SK-N-SH (cell line): ENCODE data around the gene CHST6. TPM values are rescaled to one million over a fixed set of nuclear protein-coding genes. Genes with fewer than 3 reads are reported as not detected.

ENCODE experiments used
- CTCF ChIA-PET: fragments of 300-600, 350-600 bp; formaldehyde crosslinking; extraction: SDS; loops from one replicate; lab custom pipeline; 2021; lab: Yijun Ruan, JAX
- POLR2A ChIA-PET: fragments of 350-600 bp; sonication (Branson Sonifier 250); formaldehyde crosslinking; extraction: SDS; loops from one replicate; lab custom pipeline; 2020; ENCODE audit warnings: antibody characterized with exemption, inconsistent platforms; lab: Yijun Ruan, JAX
- DNase-seq: peaks from one replicate; pipeline ENCODE4 v3.0.0; 2012
- H2AFZ ChIP-seq: fragments of 200-600 bp; sonication (generic); 2 replicates; pipeline ENCODE4 v1.8.1; 2016; ENCODE audit warnings: antibody characterized with exemption, mild to moderate bottlenecking, low read depth
- H3F3A ChIP-seq: fragments of 200-600 bp; sonication (generic); replicated peaks from 2 replicates; pipeline ENCODE3; 2016; ENCODE audit warnings: antibody characterized with exemption, mild to moderate bottlenecking; ENCODE audit not compliant: insufficient read depth
- H3K27ac ChIP-seq, 2 experiments: fragments of 200-500 bp in 1 of 2; fragments of 200-600 bp in 1 of 2; sonication (Bioruptor generic) in 1 of 2; sonication (generic), shearing (Covaris generic) in 1 of 2; 2 replicates each; pipeline versions ENCODE4 v1.5.1 to v1.6.1; 2014 to 2016; ENCODE audit warnings: low read depth in 2 of 2, inconsistent platforms in 1 of 2, low read length in 1 of 2, mild to moderate bottlenecking in 1 of 2, mixed read lengths in 1 of 2
- H3K27me3 ChIP-seq: fragments of 200-600 bp; sonication (generic), shearing (Covaris generic); 2 replicates; pipeline ENCODE4 v1.6.1; 2016; ENCODE audit warnings: mixed run types; ENCODE audit not compliant: insufficient read depth
- H3K36me3 ChIP-seq, 2 experiments: fragments of 200-500 bp in 1 of 2; fragments of 200-600 bp in 1 of 2; sonication (Bioruptor generic) in 1 of 2; sonication (generic) in 1 of 2; replicated peaks in 1 of 2; 2 replicates each; pipeline versions ENCODE3 to v1.5.1; 2014 to 2016; ENCODE audit warnings: low read length in 1 of 2, mild to moderate bottlenecking in 1 of 2; ENCODE audit not compliant: insufficient read depth in 2 of 2, control insufficient read depth in 1 of 2
- H3K4me1 ChIP-seq, 2 experiments: fragments of 200-500 bp in 1 of 2; fragments of 200-600 bp in 1 of 2; sonication (Bioruptor generic) in 1 of 2; sonication (generic), shearing (Covaris generic) in 1 of 2; 2 replicates each; pipeline versions ENCODE4 v1.5.1 to v1.6.1; 2014 to 2016; ENCODE audit warnings: low read depth in 1 of 2, low read length in 1 of 2, mixed run types in 1 of 2; ENCODE audit not compliant: insufficient read depth in 2 of 2, control insufficient read depth in 1 of 2
- H3K4me2 ChIP-seq: fragments of 200-600 bp; sonication (generic), shearing (Covaris generic); 2 replicates; pipeline ENCODE4 v1.6.1; 2017; ENCODE audit warnings: mixed run types
- H3K4me3 ChIP-seq, 2 experiments: fragments of 200-500 bp in 1 of 2; fragments of 200-600 bp in 1 of 2; sonication (Bioruptor generic) in 1 of 2; sonication (generic), shearing (Covaris generic) in 1 of 2; 2 replicates each; pipeline versions ENCODE4 v1.5.1 to v1.8.1; 2014 to 2016; ENCODE audit warnings: low read depth in 2 of 2, inconsistent platforms in 1 of 2, low read length in 1 of 2, mild to moderate bottlenecking in 1 of 2, mixed read lengths in 1 of 2, moderate library complexity in 1 of 2
- H3K79me2 ChIP-seq: fragments of 200-600 bp; sonication (generic); 2 replicates; pipeline ENCODE4 v1.8.1; 2017; ENCODE audit warnings: mild to moderate bottlenecking; ENCODE audit not compliant: insufficient read depth
- H3K9ac ChIP-seq: fragments of 200-600 bp; sonication (generic); 2 replicates; pipeline ENCODE4 v1.6.1; 2017; ENCODE audit warnings: mixed run types
- H3K9me2 ChIP-seq: fragments of 200-600 bp; sonication (generic); 2 replicates; pipeline ENCODE4 v1.6.1; 2017; ENCODE audit warnings: mixed run types
- H3K9me3 ChIP-seq: fragments of 200-600 bp; sonication (generic); 2 replicates; pipeline ENCODE4 v1.6.1; 2017; ENCODE audit warnings: mixed run types, mild to moderate bottlenecking, moderate library complexity
- H4K20me1 ChIP-seq: fragments of 200-600 bp; sonication (generic); 2 replicates; pipeline ENCODE4 v1.6.1; 2017; ENCODE audit warnings: mild to moderate bottlenecking, mixed run types; ENCODE audit not compliant: insufficient read depth
- CHD2 ChIP-seq: fragments of 150-350 bp; IDR thresholded peaks from 2 replicates; pipeline ENCODE4 v1.6.1; 2018; ENCODE audit warnings: low read length; ENCODE audit not compliant: partially characterized antibody
- GABPA ChIP-seq: IDR thresholded peaks from 2 replicates; pipeline ENCODE4 v1.4.0; 2012; ENCODE audit warnings: low read depth, mild to moderate bottlenecking
- JUND ChIP-seq: IDR thresholded peaks from 2 replicates; pipeline ENCODE4 v1.4.0; 2012
- POLR2AphosphoS5 ChIP-seq: IDR thresholded peaks from 2 replicates; pipeline ENCODE4 v1.6.1; 2012; ENCODE audit warnings: low read depth, low read length
- RFX5 ChIP-seq: IDR thresholded peaks from 2 replicates; pipeline ENCODE4 v1.6.1; 2012; ENCODE audit warnings: mild to moderate bottlenecking, improper control_type of control experiment, low read length
- RXRA ChIP-seq: IDR thresholded peaks from 2 replicates; pipeline ENCODE4 v1.4.0; 2012; ENCODE audit warnings: low read depth, mild to moderate bottlenecking, borderline replicate concordance
- TAF1 ChIP-seq: IDR thresholded peaks from 2 replicates; pipeline ENCODE4 v1.6.1; 2012; ENCODE audit warnings: low read depth, mild to moderate bottlenecking, low read length, moderate library complexity, borderline replicate concordance
- TCF12 ChIP-seq: IDR thresholded peaks from 2 replicates; pipeline ENCODE4 v1.4.0; 2012
- WGBS: methylation state at CpG from one replicate; pipeline ENCODE4 v1.1.6; 2017; ENCODE audit warnings: low lambda C conversion rate; 5-methylcytosine and 5-hydroxymethylcytosine counted together
- polyA plus RNA-seq, 3 experiments: library from polyadenylated mRNA; depleted of rRNA; stranded (reverse); fragments of >200 nt; gene quantifications; 2 replicates each; pipeline ENCODE4 v1.2.3, GENCODE V29; 2012
- TF ChIP-seq, protein P1 (sequence below): IDR thresholded peaks from 2 replicates; pipeline ENCODE4 v1.4.0; 2012; ENCODE audit warnings: low read depth, borderline replicate concordance
- TF ChIP-seq, protein P2 (sequence below): fragments of 150-350 bp; IDR thresholded peaks from 2 replicates; pipeline ENCODE4 v1.6.1; 2016; ENCODE audit warnings: mild to moderate bottlenecking, low read depth, low read length
- TF ChIP-seq, protein P3 (sequence below): IDR thresholded peaks from 2 replicates; pipeline ENCODE4 v1.4.0; 2012; ENCODE audit warnings: low read depth

The CHST6 gene
- polyA plus RNA-seq, 1 of the 3 experiments (the other 2 are of a cell fraction), result 0.30 TPM

DNA sequence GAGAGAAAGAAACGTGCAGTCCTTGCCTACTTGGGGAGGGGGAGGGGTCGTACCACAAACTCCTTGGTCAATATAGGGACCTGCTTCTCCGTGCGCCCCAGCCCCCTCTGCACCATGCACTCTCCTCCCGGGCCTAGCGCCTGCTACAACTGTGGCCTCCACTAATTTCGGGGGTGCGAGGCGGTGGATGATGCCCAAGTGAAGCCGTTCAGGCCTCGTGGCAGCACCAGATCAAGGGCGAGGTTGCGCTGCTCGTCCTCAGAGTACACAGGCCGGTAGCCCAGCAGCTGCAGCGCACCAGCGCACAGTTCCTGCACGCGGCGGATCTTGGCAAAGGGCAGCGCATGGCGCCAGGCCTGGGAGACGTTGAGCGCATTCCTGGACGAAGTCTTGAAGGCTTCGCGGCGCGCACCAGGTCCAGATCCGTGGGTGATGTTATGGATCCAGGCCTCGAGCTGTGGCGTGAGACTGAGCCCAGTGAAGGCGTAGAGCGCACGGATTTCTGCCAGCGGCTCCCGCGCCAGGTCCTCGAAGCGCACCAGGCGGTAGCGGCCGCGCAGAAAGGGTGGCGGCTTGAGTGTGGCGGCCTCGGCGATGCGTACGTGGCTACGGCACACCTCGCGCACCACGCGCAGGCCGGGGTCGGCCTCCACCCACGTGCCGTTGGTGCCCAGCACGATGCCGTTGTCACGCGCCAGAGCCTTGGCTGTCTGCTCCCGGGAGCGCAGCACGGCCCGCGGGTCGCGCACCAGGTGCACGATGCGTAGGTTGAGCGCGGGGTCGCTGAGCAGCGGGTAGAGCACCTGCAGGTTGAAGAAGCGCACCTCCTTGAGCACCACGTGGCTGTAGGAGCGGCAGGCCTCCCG, 16.5 kb downstream of the CHST6 start:
- H3K9ac ChIP-seq, result no peak overlapping the region
- no peaks in the 10 kb centered on the region for H3F3A ChIP-seq
- WGBS, result 92% methylated on average over 53 of the region's 80 CpGs
- H3K27me3 ChIP-seq, result no peaks in the 10 kb centered on the region
- H3K4me1 ChIP-seq, result peaks cover 0 to 3% of the 10 kb centered on the region in 2 experiments; a peak in 1 of 4 replicates
- TF ChIP-seq, protein P1, sequence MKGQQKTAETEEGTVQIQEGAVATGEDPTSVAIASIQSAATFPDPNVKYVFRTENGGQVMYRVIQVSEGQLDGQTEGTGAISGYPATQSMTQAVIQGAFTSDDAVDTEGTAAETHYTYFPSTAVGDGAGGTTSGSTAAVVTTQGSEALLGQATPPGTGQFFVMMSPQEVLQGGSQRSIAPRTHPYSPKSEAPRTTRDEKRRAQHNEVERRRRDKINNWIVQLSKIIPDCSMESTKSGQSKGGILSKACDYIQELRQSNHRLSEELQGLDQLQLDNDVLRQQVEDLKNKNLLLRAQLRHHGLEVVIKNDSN, result no peak
- TF ChIP-seq TAF1 (no peak), RFX5 (no peak)
- TF ChIP-seq, protein P2, sequence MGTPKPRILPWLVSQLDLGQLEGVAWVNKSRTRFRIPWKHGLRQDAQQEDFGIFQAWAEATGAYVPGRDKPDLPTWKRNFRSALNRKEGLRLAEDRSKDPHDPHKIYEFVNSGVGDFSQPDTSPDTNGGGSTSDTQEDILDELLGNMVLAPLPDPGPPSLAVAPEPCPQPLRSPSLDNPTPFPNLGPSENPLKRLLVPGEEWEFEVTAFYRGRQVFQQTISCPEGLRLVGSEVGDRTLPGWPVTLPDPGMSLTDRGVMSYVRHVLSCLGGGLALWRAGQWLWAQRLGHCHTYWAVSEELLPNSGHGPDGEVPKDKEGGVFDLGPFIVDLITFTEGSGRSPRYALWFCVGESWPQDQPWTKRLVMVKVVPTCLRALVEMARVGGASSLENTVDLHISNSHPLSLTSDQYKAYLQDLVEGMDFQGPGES, result no peak
- TF ChIP-seq, all 33 proteins: peak for 0
- no peak for DNase-seq
- Histone ChIP-seq H3K36me3 (no peaks in the 10 kb centered on the region), H4K20me1 (no peaks in the 10 kb centered on the region), H3K9me3 (no peaks in the 10 kb centered on the region), H3K4me2 (no peak overlapping the region), H3K27ac (no peak overlapping the region), H2AFZ (no peak overlapping the region), H3K4me3 (no peak overlapping the region), H3K9me2 (no peaks in the 10 kb centered on the region), H3K79me2 (no peaks in the 10 kb centered on the region)
- CTCF ChIA-PET, result no interaction called here
- POLR2A ChIA-PET, result no interaction called here

DNA sequence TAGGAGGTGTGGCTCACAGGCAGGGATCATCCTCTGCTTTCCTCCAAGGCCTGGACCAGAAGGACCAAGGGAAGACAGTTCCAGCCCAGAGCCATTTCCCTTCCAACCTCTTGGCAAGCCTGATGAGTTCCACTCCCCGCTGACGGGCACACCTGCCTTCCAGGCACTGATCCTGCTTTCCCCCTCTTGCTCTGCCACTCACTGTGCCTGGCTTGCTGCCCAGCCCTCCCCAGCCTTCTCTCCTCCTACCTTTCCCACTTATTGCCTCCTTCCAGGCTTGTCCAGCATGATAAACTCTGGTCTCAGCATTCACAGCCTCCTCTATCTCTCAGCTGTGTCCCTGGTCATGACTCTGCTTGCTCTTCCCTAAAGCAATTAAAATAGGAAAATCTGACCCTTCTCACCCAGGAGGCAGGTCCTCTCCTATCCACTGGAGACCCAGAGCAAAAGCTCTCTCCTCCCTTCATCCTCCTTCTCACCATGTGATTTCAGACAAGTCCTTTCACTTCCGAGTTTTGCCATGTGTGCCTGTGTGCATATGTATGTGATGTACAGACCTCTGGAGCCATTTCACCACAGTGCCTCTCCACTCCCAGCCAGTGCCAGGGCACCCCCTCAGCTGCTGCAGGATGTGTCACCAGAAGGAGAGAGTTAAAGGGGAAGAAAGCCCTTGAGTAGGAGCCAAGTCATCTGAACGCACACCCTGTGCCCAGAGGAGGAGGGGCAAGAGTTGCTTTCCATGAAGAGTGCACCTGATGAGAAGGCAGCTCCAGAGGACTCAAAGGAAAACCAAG, 17.4 kb downstream of the CHST6 start:
- Histone ChIP-seq H3K36me3 (no peaks in the 10 kb centered on the region), H3K79me2 (no peaks in the 10 kb centered on the region), H3K9me3 (no peaks in the 10 kb centered on the region), H3K9me2 (no peaks in the 10 kb centered on the region), H3F3A (no peaks in the 10 kb centered on the region)
- CTCF ChIA-PET, result interaction anchor here (0.6 to 2.2 kb wide), 5 partner anchors 13 to 143 kb away, joined by 4 to 9 read pairs (median 4); partner anchors contain the start of gene TMEM170A
- TF ChIP-seq GABPA (no peak), POLR2AphosphoS5 (no peak), TCF12 (no peak), JUND (no peak), RXRA (no peak), CHD2 (no peak)
- TF ChIP-seq, protein P3, sequence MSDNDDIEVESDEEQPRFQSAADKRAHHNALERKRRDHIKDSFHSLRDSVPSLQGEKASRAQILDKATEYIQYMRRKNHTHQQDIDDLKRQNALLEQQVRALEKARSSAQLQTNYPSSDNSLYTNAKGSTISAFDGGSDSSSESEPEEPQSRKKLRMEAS, result no peak
- TF ChIP-seq, all 33 proteins: peak for 0
- WGBS, result 56% methylated on average over 4 of the region's 4 CpGs
- no peaks in the 10 kb centered on the region for H3K27me3 ChIP-seq
- no peak overlapping the region for H3K4me2 ChIP-seq
- POLR2A ChIA-PET, result interaction anchor here (1.6 kb wide), 1 partner anchor 39 kb away, joined by 6 read pairs; no protein-coding TSS in a partner anchor
- no peaks in the 10 kb centered on the region for H4K20me1 ChIP-seq
- no peak overlapping the region for H3K4me3 ChIP-seq
- H2AFZ ChIP-seq, result no peak overlapping the region
- peaks cover 0 to 3% of the 10 kb centered on the region in 2 experiments; a peak in 1 of 4 replicates for H3K4me1 ChIP-seq
- DNase-seq, result no peak
- no peak overlapping the region for H3K27ac ChIP-seq
- no peak overlapping the region for H3K9ac ChIP-seq
